Anterior cingulate cortex (tissue), 58 donors: ENCODE results near the gene CLEC4G.

Experiments used
- DNase-seq, 58 donors: peaks; one replicate each; lab custom pipeline; 2025; lab: John Stamatoyannopoulos, UW

Gene CLEC4G

DNA sequence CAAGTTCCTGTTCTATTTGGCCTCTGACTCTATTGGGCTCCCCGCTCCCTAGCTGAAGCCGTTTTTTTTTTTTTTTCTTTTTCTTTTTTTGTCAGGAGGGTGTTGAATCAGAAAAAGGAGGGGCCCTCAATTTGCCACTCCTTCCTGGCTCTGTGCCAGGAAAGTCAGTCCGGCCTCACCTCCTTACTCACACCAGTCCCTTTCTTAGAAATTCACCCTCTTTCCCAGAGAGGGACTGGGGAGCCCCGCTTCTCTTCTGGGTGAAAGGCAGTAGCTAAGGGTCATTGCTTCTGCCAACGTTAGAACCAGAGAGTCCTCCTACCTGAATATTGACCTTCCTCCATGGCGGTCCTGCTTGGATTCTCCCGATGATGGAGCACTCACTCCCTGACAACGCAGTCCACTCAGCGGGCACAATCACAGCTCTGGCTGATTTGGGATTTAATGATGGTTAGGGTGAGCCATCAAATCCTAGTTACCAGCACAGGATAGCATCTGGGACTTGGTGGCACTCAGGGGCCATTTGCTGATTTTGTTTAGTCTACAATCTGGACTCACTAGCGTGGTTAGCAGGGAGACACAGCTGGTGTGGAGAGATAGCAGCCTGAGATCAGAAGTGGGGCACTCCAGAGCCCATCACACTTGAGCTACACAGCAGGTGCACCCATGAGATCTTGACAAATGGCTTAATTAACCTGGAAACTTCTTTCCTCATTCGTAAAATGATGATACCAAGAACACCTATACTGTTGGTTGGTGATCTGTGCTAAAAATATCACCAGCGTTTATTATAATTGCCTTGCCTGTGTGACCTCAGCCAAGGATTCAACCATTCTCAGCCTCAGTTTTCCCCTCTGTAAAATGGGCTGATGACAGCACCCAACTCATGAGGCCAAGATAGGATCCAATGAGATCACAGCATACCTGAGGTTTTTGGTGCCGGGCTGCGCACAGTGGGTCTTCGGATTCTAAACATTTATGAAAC, 32.2 kb downstream of the CLEC4G start:
- no peak for DNase-seq

DNA sequence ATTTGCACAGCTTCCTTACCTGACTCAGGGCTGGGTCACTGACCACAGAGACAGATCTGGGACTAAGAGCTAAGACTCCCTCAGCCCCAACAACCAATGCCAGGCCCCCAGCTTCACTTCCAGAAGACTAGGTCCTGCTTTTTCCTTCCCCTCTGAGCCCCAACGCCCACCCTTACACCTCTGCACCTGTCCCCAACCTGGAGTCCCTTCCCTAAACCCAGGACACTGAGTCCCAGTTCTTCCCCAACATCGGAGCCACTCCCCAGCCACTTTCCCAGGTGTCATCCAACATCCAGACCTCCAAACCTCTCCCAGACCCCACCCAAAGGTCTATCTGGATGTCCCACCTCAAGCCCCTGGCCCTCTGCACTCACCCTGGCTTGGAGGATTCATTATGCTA, 32.9 kb downstream of the CLEC4G start:
- no peak for DNase-seq

DNA sequence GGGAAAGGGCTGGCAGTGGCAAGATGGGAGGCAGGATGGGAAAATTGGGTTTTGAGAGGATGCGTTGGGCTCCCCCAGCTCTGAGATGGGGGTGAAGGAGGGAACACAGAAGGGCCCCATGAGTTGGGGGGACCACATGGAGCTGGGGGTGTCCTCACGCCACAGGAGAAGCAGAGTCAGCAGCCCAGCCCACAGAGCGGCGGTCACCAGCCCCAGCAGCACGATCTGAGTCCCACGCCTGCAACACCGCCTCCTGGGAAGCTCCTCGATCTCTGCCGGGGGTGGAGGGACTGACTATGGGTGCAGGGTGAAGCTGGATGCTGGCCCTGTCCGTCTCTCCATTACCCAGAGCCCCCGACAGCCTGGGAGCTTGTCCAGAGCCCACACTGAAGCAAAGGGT, 33.3 kb downstream of the CLEC4G start:
- DNase-seq, result no peak

DNA sequence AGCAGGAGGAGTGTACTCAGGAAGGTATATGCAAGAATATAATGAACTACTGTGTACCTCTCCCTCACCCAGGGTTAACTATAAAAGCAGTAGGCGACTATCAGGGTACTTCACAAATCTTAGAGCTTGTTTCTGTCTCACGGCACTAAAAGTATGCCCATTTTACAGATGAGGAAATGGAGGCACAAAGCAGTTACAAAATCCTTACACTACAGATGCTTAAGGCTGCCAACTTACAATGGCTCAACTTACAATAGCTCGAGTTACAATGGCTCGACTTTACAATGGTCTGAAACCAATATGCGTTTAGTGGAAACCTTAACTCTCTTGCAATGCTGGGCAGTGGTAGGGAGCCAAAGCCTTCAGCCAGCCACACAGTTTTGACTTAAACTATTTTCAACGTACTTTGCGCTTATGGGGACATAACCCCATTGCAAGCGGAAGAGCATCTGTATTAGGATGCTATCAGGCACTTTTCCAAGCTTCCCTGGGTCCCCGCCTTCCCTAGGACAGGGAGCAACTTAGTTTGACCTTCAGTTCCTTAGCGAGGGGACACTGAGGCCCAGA, 34.1 kb downstream of the CLEC4G start:
- DNase-seq, result no peak

DNA sequence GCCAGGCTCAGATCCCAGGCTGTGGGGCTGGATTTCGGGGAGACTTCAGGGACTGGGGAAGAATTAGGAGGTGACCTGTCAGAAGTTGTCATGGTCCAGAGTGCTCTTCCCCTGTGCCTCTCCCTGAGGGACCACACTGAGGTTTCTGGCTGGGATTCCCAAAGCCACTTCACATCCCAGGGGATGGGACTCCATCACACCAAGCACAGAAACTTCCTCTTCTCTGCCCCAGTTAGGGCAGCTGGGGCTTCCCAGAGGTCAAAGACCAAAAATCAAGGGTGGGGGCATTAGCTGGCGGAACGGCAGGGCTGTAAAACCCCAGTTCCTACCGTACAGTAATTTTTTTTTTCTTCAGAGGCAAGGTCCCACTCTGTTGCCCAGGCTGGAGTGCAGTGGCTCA, 37.4 kb downstream of the CLEC4G start:
- DNase-seq, result no peak

DNA sequence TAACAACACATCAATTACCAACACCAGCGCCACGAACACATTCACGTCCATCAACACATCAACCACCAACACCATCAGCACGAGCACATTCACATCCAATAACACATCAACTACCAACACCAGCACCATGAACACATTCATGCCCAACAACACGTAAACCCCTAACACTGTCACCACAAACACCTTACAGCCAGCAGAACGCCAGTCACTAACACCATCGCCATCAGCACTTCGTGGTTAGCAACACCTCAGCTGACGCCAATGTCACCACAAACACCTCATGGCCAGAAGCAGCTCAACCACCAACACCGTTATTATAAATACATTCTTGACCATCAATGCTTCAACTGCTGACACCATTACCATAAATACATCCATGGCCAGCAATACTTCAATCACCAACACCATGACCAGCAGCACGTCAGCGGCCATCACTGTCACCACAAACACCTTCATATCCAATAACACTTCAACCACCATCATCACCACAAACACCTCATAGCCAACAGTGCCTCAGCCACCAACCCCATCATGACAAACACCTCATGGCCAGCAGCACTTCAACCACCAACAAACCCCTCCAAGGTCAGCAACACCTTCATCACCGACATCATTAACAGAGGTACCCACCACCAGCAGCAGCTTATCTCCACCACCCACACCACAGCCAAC, 39.4 kb downstream of the CLEC4G start:
- DNase-seq, result no peak

DNA sequence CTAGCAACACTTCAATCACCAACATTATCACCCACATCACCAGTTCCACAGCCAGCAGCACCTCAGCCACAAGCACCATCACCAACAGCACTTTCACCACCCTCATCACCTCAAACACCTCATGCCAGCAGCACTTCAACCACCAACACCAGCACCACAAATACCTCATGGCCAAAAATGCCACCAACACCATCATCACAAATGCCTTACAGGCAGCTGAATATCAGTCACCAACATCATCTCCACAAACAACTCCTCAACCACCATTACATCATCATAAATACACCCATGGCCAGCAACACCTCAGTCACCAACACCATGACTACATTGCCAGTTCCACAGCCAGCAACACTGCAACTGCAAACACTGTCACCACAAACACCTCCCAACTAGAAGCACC, 40.4 kb downstream of the CLEC4G start:
- no peak for DNase-seq

DNA sequence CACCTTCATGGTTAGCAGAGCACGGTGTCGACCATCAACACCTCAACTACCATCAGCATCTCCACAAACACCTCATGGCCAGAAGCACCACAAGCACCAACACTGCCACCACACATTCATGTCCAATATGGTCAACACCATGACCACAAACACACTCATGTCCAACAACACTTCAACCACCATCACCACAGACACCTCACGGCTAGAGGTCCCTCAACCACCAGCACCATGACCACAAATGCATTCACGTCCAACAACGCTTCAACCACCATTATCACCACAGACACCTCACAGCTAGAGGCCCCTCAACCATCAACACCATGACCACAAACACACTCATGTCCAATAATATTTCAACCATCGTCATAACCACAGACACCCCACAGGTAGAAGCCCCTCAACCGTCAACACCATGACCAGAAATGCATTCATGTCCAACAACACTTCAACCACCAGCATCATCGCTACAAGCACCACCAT, 41.1 kb downstream of the CLEC4G start:
- DNase-seq, result no peak

DNA sequence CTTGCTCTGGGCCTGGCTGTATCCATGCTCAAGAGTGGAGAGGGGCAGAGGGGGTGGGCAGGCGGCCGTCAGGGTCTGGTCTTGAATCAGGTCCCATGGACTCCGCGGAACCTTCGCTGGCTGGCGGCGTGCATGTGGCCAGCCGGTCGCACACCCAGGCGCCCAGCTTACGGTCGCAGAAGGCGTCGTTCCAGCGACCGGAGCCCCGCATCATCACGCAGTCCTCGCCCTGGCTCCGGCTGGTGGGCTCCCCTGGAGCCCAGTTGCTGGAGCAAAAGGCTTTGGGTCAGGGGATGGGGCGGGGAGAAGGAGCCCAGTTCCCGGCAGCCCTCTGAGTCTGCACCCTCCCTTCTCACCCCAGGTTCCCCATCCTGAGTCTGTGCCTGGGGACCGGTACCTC, 42.7 kb downstream of the CLEC4G start:
- no peak for DNase-seq

DNA sequence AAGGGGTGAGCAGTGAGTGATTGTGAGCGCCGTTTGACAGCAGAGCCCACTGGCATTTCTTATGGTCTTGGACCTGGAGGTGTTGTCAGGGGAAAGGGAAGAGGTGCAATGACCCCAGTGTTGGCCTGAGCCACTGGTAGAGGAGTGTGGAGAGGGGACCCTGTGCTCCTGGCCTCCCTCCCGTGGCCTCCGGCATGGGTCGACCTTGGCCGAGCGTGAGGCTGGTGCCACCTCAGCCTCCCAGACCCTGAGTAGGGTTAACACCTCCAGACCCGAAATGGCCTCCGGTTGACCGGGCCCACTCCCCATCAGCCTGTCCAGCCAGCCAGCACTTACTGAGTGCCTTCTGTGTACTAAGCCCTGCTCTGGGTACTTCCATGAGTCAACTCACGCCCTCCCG, 44.7 kb downstream of the CLEC4G start:
- DNase-seq, result no peak

DNA sequence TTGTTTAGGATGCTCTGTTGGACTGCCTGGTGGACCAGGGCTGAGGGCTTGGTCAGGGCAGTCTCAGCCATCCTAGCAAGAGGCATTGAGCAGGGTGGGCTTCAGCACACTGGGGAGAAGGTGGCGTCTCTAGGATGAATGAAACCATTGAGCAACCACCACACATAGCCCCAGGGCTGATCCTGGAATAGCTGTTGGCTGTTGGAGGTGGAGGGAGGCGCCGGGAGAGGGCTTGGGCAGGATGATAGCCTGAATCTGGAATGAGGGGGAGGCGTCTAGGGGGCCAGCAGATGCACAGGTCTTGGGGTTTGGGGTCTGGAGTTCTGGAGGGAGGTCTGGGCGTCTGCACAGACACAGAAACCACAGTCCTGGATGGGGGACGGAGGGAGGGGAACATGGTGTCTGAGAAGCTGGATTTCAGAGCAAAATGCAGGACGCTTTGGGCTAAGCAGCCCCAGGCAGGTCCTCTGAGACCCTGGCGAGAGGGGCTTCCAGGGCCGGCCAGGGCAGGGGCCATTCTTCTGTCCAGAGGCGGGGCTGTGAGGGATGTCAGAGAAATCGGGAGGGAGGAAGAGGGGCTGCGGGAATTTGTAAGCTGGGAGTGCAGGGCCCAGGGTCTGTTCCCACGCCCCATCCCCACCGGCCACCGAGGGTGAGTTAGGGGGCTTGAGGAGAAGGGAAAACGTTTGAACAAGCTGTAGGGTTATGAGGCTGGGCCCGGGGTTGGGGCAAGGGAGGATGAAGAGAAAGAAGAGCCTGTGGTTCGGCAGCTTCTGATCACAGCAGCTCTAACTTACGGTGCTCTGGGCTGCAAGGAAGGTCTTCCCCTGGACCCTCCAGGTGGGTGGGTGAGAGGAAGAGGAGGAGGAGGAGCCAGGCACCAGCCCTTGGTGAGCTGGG, 46.1 kb downstream of the CLEC4G start:
- no peak for DNase-seq

DNA sequence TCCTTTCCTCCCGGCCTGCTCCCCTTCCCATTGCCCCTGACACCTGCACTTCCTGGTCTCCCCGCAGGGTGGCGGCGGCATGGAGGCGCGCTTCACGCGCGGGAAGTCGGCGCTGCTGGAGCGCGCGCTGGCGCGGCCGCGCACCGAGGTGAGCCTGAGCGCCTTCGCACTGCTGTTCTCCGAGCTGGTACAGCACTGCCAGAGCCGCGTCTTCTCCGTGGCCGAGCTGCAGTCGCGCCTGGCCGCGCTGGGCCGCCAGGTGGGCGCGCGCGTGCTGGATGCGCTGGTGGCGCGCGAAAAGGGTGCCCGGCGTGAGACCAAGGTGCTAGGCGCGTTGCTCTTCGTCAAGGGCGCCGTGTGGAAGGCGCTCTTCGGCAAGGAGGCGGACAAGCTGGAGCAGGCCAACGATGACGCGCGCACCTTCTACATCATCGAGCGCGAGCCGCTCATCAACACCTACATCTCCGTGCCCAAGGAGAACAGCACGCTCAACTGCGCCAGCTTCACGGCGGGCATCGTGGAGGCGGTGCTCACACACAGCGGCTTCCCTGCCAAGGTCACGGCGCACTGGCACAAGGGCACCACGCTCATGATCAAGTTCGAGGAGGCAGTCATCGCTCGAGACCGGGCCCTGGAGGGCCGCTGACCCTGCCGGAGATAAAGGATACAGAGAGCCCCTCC, 49.6 kb downstream of the CLEC4G start:
- DNase-seq, result peak in 20 of 58 donors; percentile 12 to 75 (median 38)

DNA sequence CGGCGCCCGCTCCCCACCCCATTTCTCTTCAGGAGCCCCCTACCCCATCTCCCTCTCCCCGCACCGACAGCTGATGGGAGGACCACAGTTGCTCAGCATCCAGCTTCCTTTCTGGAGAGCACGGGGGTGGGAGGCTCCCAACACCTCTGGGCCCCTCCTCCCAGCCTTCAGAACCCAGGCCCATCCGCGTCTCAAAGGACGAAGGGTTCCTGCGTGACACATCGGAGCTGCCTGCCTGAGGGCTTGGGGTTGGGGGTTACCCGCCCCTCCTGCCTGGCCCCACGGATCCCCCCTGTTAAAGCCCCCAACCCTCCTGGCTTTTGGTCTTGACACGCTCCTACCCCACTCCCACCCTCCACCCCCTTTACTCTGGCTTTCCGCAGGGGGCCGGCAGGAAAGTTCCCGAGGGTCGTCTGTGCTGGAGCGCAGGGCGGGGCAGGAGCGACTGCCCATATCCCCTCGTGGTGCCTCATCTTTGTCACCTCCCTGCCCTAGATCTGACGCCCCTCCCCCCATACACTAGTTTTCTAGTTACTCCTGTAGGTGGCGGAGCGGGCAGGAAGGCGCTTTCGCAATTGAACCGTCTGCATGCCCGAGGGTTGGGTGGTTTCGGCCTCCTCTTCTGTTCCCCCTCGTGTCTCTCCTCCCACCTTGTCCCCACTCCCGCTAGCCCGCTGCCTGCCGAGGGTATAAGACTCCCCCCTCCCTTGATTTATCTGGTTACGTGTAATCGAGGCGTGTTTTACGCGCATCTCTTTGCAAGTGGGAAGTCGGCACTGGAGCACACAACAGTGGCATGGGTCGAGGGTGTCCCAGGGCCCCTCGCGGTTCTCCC, 50.4 kb downstream of the CLEC4G start:
- DNase-seq, result peak in 54 of 58 donors; percentile 6 to 82 (median 48)

DNA sequence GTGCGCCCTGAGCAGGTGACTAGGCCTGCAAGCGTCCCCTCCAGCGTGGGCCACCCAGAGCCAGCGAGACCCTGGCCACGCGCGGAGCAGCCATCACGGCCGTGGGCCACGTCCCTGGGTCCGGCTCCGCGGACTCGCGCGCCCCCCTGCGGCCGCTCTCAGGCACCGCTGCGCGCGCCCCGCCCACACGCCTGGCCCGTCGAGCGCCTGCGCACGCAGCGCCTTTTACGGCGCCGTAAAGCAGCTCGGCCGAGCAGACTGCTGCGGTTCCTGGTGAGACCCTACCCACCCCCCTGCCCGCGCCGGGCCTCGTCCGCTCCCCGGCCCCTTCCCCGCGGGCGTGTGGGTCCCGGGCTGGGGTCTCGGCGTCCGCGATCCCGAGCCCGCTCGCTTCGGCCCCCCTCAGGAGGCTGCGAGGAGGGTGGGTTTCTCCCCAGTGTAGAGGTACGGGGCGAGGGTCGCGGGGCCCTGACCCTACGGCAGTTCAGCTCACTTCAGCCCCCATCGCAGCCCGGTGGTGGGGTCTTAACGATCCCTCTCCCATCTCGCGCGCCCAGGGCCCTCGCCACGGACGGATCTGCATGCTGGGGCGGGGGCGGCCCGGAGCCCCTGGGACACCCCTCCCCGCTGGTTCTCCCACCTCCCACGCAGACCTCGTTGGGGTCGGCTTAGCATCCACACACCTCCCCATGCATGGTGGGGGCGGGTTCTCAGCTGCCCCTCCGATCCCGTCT, 51.1 kb downstream of the CLEC4G start, which contains the start of gene TRAPPC5:
Gene TRAPPC5, plus strand, starts transcription at position 228 of the 734 bp plus-strand sequence. CDS start 1,421 bp downstream, outside the sequence.
- peak in 57 of 58 donors; percentile 25 to 91 (median 77) for DNase-seq

DNA sequence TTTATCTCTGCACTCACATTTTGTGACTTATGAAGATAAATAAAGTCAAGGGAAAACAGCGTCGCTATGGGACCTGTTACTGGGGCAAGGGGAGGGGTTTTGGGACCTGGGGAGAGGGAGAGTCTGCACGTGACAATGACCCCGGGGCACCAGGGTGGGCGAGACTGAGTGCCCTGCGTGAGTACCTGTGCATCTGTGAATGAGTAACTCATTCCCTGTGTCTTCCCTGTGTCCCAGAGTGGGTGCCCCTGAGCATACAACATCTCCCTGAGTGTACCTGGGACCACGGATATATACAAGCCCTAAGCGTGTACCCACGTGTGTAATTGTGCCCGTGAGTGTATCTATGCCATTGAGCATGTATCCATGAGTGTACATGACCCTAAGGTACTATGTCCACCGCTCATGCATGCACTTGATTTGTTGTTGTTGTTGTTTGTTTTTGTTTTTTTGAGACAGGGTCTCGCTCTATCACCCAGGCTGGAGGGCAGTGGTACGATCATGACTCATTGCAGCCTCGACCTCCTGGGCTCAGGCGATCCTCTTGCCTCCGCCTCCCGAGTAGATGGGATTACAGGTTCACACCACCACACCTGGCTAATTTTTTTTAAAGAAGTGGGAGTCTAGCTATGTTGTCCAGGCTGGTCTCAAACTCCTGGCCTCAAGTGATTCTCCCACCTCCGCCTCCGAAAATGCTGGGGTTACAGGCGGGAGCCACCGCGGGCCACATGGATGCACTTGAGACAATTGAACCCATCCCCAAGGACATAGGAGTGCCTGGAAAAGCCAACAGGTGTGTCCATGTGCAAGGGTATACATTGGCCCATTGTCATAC, 51.9 kb downstream of the CLEC4G start:
- DNase-seq, result peak in 1 of 58 donors; percentile 39

DNA sequence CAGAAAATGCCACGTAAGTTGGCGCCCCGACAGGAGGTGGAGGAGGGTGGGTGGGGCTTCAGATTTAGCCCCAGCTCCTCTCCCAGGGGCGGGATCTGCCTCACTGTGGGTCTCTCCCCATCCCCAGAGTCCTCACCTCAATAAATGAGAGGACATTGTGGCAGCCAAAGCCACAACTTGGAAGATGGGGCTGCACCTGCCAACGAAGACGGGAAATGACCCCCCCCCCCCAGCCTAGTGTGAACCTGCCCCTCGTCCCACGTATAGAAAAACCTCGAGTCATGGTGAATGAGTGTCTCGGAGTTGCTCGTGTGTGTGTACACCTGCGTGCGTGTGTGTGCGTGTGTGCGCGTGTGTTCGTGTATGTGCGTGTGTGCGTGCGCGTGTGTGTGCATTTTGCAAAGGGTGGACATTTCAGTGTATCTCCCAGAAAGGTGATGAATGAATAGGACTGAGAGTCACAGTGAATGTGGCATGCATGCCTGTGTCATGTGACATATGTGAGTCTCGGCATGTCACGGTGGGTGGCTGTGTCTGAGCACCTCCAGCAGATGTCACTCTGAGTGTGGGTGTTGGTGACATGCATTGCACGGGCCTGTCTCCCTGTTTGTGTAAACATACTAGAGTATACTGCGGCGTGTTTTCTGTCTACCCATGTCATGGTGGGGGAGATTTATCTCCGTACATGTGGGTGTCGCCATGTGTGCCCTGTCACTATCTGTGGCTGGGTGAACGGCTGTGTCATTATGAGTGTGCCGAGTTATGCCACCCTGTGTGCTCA, 52.7 kb downstream of the CLEC4G start:
- peak in 11 of 58 donors; percentile 2 to 19 (median 5) for DNase-seq
